GM18519 (cell line): ENCODE data around the gene THAP4.
"Not testable (repeated sequence)": the region's sequence is repeated elsewhere in the genome, so short reads cannot be mapped to it uniquely, and the experiment has no call there.

Source experiments
- ATAC-seq: cut with Tn5 transposase; IDR thresholded peaks from one replicate; pipeline ENCODE4 v1.9.1; 2021; ENCODE audit warnings: mild to moderate bottlenecking, moderate library complexity; ENCODE audit not compliant: unreplicated experiment, low FRiP score

THAP4 gene

GRCh38 chr2:241567266-241567665 is 69.7 kb downstream of the THAP4 start:
- not testable (repeated sequence) for ATAC-seq

GRCh38 chr2:241566468-241566867 is 70.5 kb downstream of the THAP4 start:
- no peak for ATAC-seq

GRCh38 chr2:241566021-241566420 is 70.9 kb downstream of the THAP4 start:
- not testable (repeated sequence) for ATAC-seq

- ATAC-seq: no peak
These were observed 71.5 kb downstream of the THAP4 start for GRCh38 chr2:241565411-241565810.

- no peak for ATAC-seq
These were observed 72.2 kb downstream of the THAP4 start for GRCh38 chr2:241564596-241565410.

GRCh38 chr2:241563981-241564595 is 72.9 kb downstream of the THAP4 start:
- no peak for ATAC-seq

GRCh38 chr2:241563571-241563980 is 73.4 kb downstream of the THAP4 start:
- ATAC-seq: no peak

GRCh38 chr2:241563031-241563507 is 73.9 kb downstream of the THAP4 start:
- no peak for ATAC-seq

GRCh38 chr2:241562269-241562891 is 74.6 kb downstream of the THAP4 start:
- ATAC-seq: no peak

GRCh38 chr2:241561832-241562231 is 75.1 kb downstream of the THAP4 start:
- ATAC-seq: no peak

- no peak for ATAC-seq
These were observed 76.0 kb downstream of the THAP4 start for GRCh38 chr2:241560883-241561474.

- no peak for ATAC-seq
These were observed 76.6 kb downstream of the THAP4 start for GRCh38 chr2:241560162-241560882.

- no peak for ATAC-seq
These were observed 77.4 kb downstream of the THAP4 start for GRCh38 chr2:241559323-241560161.

- no peak for ATAC-seq
These were observed 78.2 kb downstream of the THAP4 start, which contains the start of gene BOK for GRCh38 chr2:241558532-241559322. Gene BOK, plus strand, starts transcription at chr2:241558745. Its CDS starts 739 bp downstream, at chr2:241559484.

- ATAC-seq: no peak
These were observed 80.2 kb downstream of the THAP4 start for GRCh38 chr2:241556746-241557145.

- no peak for ATAC-seq
These were observed 81.2 kb downstream of the THAP4 start for GRCh38 chr2:241555711-241556110.

- no peak for ATAC-seq
These were observed 82.2 kb downstream of the THAP4 start for GRCh38 chr2:241554610-241555322.

GRCh38 chr2:241553981-241554380 is 83.0 kb downstream of the THAP4 start:
- ATAC-seq: no peak
